B cell (primary cell): ENCODE results near the gene UROS. TPM values are rescaled to one million over a fixed set of nuclear protein-coding genes. Genes with fewer than 3 reads are reported as not detected.

Experiments
- ATAC-seq: fragments of 200-7000 bp; cut with Tn5 transposase; one replicate; pipeline ENCODE4 v1.10.0; 2021; ENCODE audit warnings: low read depth, mild to moderate bottlenecking, moderate number of reproducible peaks, moderate library complexity
- CTCF ChIA-PET: fragments of 350-600 bp; sonication (Branson Sonifier 250); formaldehyde crosslinking; loops from one replicate; lab custom pipeline; 2021; ENCODE audit warnings: antibody characterized with exemption, inconsistent platforms; lab: Charles Lee
- POLR2A ChIA-PET: fragments of 350-600 bp; sonication (Branson Sonifier 250); formaldehyde crosslinking; loops from one replicate; lab custom pipeline; 2021; ENCODE audit warnings: antibody characterized with exemption; lab: Charles Lee
- DNase-seq: peaks from one replicate; pipeline ENCODE4 v3.0.0; 2013
- H2AFZ ChIP-seq: 2 replicates; pipeline ENCODE4 v1.6.1; 2012; ENCODE audit warnings: mild to moderate bottlenecking, low read depth, low read length; ENCODE audit not compliant: insufficient read depth, poor library complexity, severe bottlenecking
- H3K27ac ChIP-seq, 2 donors: 1 replicate in 1 of 2; 2 replicates in 1 of 2; pipeline ENCODE4 v1.5.1; 2012 to 2013; ENCODE audit warnings: low read length in 2 of 2, mild to moderate bottlenecking in 2 of 2, moderate library complexity in 1 of 2
- H3K27me3 ChIP-seq, 4 experiments: fragments of 200-600 bp in 1 of 4; sonication (generic) in 1 of 4; replicated peaks in 1 of 4; 1 replicate in 2 of 4; 2 replicates in 2 of 4; pipeline versions ENCODE4 v1.6.1 to v1.7.0; 2013 to 2016; ENCODE audit warnings: low read length in 3 of 4, mild to moderate bottlenecking in 2 of 4, mixed read lengths in 1 of 4, moderate library complexity in 1 of 4; ENCODE audit not compliant: insufficient read depth in 4 of 4, control insufficient read depth in 3 of 4; ENCODE audit errors: control extremely low read depth in 1 of 4
- H3K36me3 ChIP-seq, 2 experiments: replicated peaks in 1 of 2; 1 replicate in 1 of 2; 2 replicates in 1 of 2; pipeline versions ENCODE4 v1.6.1 to v1.7.1; 2013; ENCODE audit warnings: low read length in 1 of 2; ENCODE audit not compliant: insufficient read depth in 2 of 2, control insufficient read depth in 1 of 2; ENCODE audit errors: control extremely low read depth in 1 of 2, extremely low read depth in 1 of 2
- H3K4me1 ChIP-seq, 2 donors: fragments of 200-600 bp in 1 of 2; sonication (generic) in 1 of 2; 1 replicate in 1 of 2; 2 replicates in 1 of 2; pipeline versions ENCODE4 v1.5.1 to v1.6.1; 2013 to 2017; ENCODE audit warnings: low read length in 2 of 2; ENCODE audit not compliant: control insufficient read depth in 2 of 2, insufficient read depth in 2 of 2
- H3K4me2 ChIP-seq: replicated peaks from 2 replicates; pipeline ENCODE3; 2012; ENCODE audit warnings: mild to moderate bottlenecking, low read depth, low read length; ENCODE audit not compliant: poor library complexity, severe bottlenecking
- H3K4me3 ChIP-seq, 5 experiments: fragments of 200-600 bp in 1 of 5; sonication (generic) in 1 of 5; 1 replicate in 3 of 5; 2 replicates in 2 of 5; pipeline versions ENCODE4 v1.5.1 to v1.7.0; 2011 to 2016; ENCODE audit warnings: low read length in 4 of 5, mild to moderate bottlenecking in 4 of 5, low read depth in 2 of 5, control low read depth in 1 of 5, moderate library complexity in 1 of 5; ENCODE audit not compliant: insufficient read depth in 1 of 5; ENCODE audit errors: control extremely low read depth in 1 of 5, extremely low read depth in 1 of 5
- H3K79me2 ChIP-seq: fragments of 200-600 bp; sonication (generic); one replicate; pipeline ENCODE4 v1.6.0; 2016; ENCODE audit warnings: low read length; ENCODE audit not compliant: control insufficient read depth, insufficient read depth
- H3K9ac ChIP-seq: fragments of 200-600 bp; sonication (generic); 2 replicates; pipeline ENCODE4 v1.6.1; 2017; ENCODE audit warnings: mild to moderate bottlenecking, low read length, moderate library complexity
- H3K9me3 ChIP-seq, 3 donors: one replicate each; pipeline versions ENCODE4 v1.6.1 to v1.7.1; 2013; ENCODE audit warnings: low read length in 2 of 3; ENCODE audit not compliant: control insufficient read depth in 2 of 3, insufficient read depth in 1 of 3; ENCODE audit errors: control extremely low read depth in 1 of 3
- H4K20me1 ChIP-seq: 2 replicates; pipeline ENCODE4 v1.6.0; 2012; ENCODE audit warnings: mild to moderate bottlenecking, low read length; ENCODE audit not compliant: insufficient read depth, control insufficient read depth, poor library complexity, severe bottlenecking
- H3K27ac Mint-ChIP-seq: one replicate; pipeline ENCODE4 v1.8.0; 2021; ENCODE audit warnings: mixed read lengths
- H3K27me3 Mint-ChIP-seq: one replicate; pipeline ENCODE4 v1.8.0; 2021; ENCODE audit warnings: mixed read lengths
- H3K4me1 Mint-ChIP-seq: one replicate; pipeline ENCODE4 v1.8.0; 2021; ENCODE audit warnings: mixed read lengths
- H3K4me3 Mint-ChIP-seq: one replicate; pipeline ENCODE4 v1.8.0; 2021; ENCODE audit warnings: mixed read lengths
- H3K9me3 Mint-ChIP-seq: one replicate; pipeline ENCODE4 v1.8.0; 2022; ENCODE audit warnings: mixed read lengths; ENCODE audit not compliant: insufficient read depth
- CTCF ChIP-seq: fragments of 200-600 bp; IDR thresholded peaks from one replicate; pipeline ENCODE4 v1.8.0; 2022; ENCODE audit warnings: antibody characterized with exemption, mild to moderate bottlenecking
- EZH2 ChIP-seq: IDR thresholded peaks from 2 replicates; pipeline ENCODE4 v1.6.1; 2012; ENCODE audit warnings: borderline replicate concordance, low read depth, mild to moderate bottlenecking, moderate library complexity, low read length; ENCODE audit not compliant: insufficient read depth, poor library complexity, severe bottlenecking
- WGBS: methylation state at CpG from one replicate; pipeline ENCODE4 v1.1.5; 2013; ENCODE audit warnings: missing lambda C conversion rate; ENCODE audit not compliant: insufficient coverage; 5-methylcytosine and 5-hydroxymethylcytosine counted together
- intact Hi-C: fragments of 100-400 bp; cut with micrococcal nuclease; formaldehyde crosslinking; loops from one replicate; pipeline ENCODE4 v1.10.0; 2022
- polyA plus RNA-seq: library from polyadenylated mRNA; depleted of rRNA; stranded (reverse); fragments of >200 nt; gene quantifications from 2 replicates; pipeline ENCODE4 v1.2.3, GENCODE V29; 2012
- total RNA-seq, 2 donors: library from RNA; stranded (reverse); fragments of 120-200 nt in 1 of 2; gene quantifications; 1 replicate in 1 of 2; 2 replicates in 1 of 2; pipeline versions ENCODE4 v1.2.3 to v1.2.4, GENCODE V29; 2013 to 2022

The UROS gene
- total and polyA plus RNA-seq, 2 donors (not counting 1 experiment from before 2014, with no cell fraction given): 28.3 to 37.1 TPM

- H3K27me3 ChIP-seq: no peaks in the 10 kb centered on the region
- no peaks in the 10 kb centered on the region for H3K9me3 ChIP-seq
- ATAC-seq (no peak), DNase-seq (no peak)
- H3K4me1 ChIP-seq: no peaks in the 10 kb centered on the region
- Mint-ChIP-seq H3K4me3 (no peak overlapping the region), H3K4me1 (no peaks in the 10 kb centered on the region), H3K27me3 (no peaks in the 10 kb centered on the region), H3K27ac (no peak overlapping the region), H3K9me3 (no peaks in the 10 kb centered on the region)
- H3K27ac ChIP-seq: no peak overlapping the region
- ChIA-PET CTCF (no interaction called here), POLR2A (no interaction called here)
- H3K9ac ChIP-seq: no peak overlapping the region
- H3K79me2 ChIP-seq: no peaks in the 10 kb centered on the region
- no peaks in the 10 kb centered on the region for H4K20me1 ChIP-seq
- H2AFZ ChIP-seq: no peak overlapping the region
- TF ChIP-seq CTCF (no peak), EZH2 (no peak)
- 85% methylated on average over 1 of the region's 2 CpGs for WGBS
- H3K36me3 ChIP-seq: peaks cover 0 to 83% of the 10 kb centered on the region in 2 experiments
- no peak overlapping the region for H3K4me3 ChIP-seq
- intact Hi-C loops: no loop called here
- H3K4me2 ChIP-seq: no peak overlapping the region
Observed at GRCh38 chr10:125744909-125745308, 78.1 kb downstream of the UROS start.

- no peak overlapping the region for H3K27ac ChIP-seq
- WGBS: no CpG with 5 or more reads among the region's 2 CpGs
- intact Hi-C loops: no loop called here
- H3K36me3 ChIP-seq: peaks cover 0 to 85% of the 10 kb centered on the region in 2 experiments
- ChIA-PET POLR2A (no interaction called here), CTCF (no interaction called here)
- H4K20me1 ChIP-seq: no peaks in the 10 kb centered on the region
- no peaks in the 10 kb centered on the region for H3K79me2 ChIP-seq
- Mint-ChIP-seq H3K4me1 (no peaks in the 10 kb centered on the region), H3K4me3 (no peak overlapping the region), H3K27me3 (no peaks in the 10 kb centered on the region), H3K9me3 (no peaks in the 10 kb centered on the region), H3K27ac (no peak overlapping the region)
- no peak for DNase-seq
- no peaks in the 10 kb centered on the region for H3K9me3 ChIP-seq
- H3K4me1 ChIP-seq: no peaks in the 10 kb centered on the region
- H3K4me3 ChIP-seq: no peak overlapping the region
- H3K4me2 ChIP-seq: no peak overlapping the region
- no peak for TF ChIP-seq EZH2
- no peak overlapping the region for H2AFZ ChIP-seq
- H3K27me3 ChIP-seq: no peaks in the 10 kb centered on the region
- ATAC-seq: no peak
- H3K9ac ChIP-seq: no peak overlapping the region
Observed at GRCh38 chr10:125742465-125742864, 80.6 kb downstream of the UROS start.
